NCI-H146 (cell line): Measurements from ENCODE around the gene CNR2.
"Not testable (repeated sequence)": the region's sequence is repeated elsewhere in the genome, so short reads cannot be mapped to it uniquely, and the experiment has no call there.

Source experiments
- DNase-seq: peaks from one replicate; lab custom pipeline; 2025; lab: John Stamatoyannopoulos, UW

CNR2 gene

GRCh38 chr1:23913212-23913880 is at the start of gene CNR2:
CNR2 (minus strand) TSS chr1:23913362; CDS start chr1:23875617, 37,745 bp downstream.
- DNase-seq, result no peak

GRCh38 chr1:23960291-23961020 is 47.3 kb upstream of the CNR2 start:
- DNase-seq, result no peak

GRCh38 chr1:23959461-23960290 is 46.5 kb upstream of the CNR2 start, which contains the start of gene PNRC2:
PNRC2 (plus strand) TSS chr1:23959828; CDS start chr1:23961458, 1,630 bp downstream.
- peak; percentile 96 for DNase-seq

GRCh38 chr1:23958810-23959460 is 45.8 kb upstream of the CNR2 start:
- peak; percentile 97 for DNase-seq

- DNase-seq, result not testable (repeated sequence)
Observed at GRCh38 chr1:23958040-23958809, 45.1 kb upstream of the CNR2 start.

GRCh38 chr1:23957096-23957495 is 43.9 kb upstream of the CNR2 start:
- DNase-seq, result no peak

- DNase-seq, result no peak
Observed at GRCh38 chr1:23953020-23953419, 39.9 kb upstream of the CNR2 start.

- no peak for DNase-seq
Observed at GRCh38 chr1:23947366-23947765, 34.2 kb upstream of the CNR2 start.

GRCh38 chr1:23936481-23937176 is 23.5 kb upstream of the CNR2 start:
- no peak for DNase-seq

- no peak for DNase-seq
Observed at GRCh38 chr1:23931491-23931880, 18.3 kb upstream of the CNR2 start.

GRCh38 chr1:23930861-23931490 is 17.8 kb upstream of the CNR2 start:
- no peak for DNase-seq

GRCh38 chr1:23930270-23930669 is 17.1 kb upstream of the CNR2 start:
- DNase-seq, result no peak

- DNase-seq, result peak; percentile 4
Observed at GRCh38 chr1:23928789-23929188, 15.6 kb upstream of the CNR2 start.

GRCh38 chr1:23927097-23927496 is 13.9 kb upstream of the CNR2 start:
- DNase-seq, result no peak

GRCh38 chr1:23925279-23925678 is 12.1 kb upstream of the CNR2 start:
- DNase-seq, result no peak

- DNase-seq, result no peak
Observed at GRCh38 chr1:23924601-23925000, 11.4 kb upstream of the CNR2 start.

GRCh38 chr1:23923592-23924499 is 10.7 kb upstream of the CNR2 start:
- no peak for DNase-seq

GRCh38 chr1:23922321-23922943 is 9.3 kb upstream of the CNR2 start:
- no peak for DNase-seq
